Fibroblast of peridontal ligament (primary cell): Measurements from ENCODE around the gene ATAT1.
"Not testable (repeated sequence)": the region's sequence is repeated elsewhere in the genome, so short reads cannot be mapped to it uniquely, and the experiment has no call there.

Experiments used
- DNase-seq: peaks from one replicate; pipeline ENCODE4 v3.0.0-alpha.2; 2010; ENCODE audit errors: extremely low read depth

ATAT1 gene

GRCh38 chr6:30651143-30651542 lies 24.5 kb downstream of the ATAT1 start:
- DNase-seq: no peak

GRCh38 chr6:30654798-30655742 lies 28.4 kb downstream of the ATAT1 start:
- DNase-seq: no peak

GRCh38 chr6:30655743-30656094 lies 29.0 kb downstream of the ATAT1 start:
- no peak for DNase-seq

GRCh38 chr6:30656513-30656912 lies 29.8 kb downstream of the ATAT1 start:
- DNase-seq: no peak

- no peak for DNase-seq
Measured at GRCh38 chr6:30657454-30657853, 30.8 kb downstream of the ATAT1 start.

GRCh38 chr6:30657922-30658321 lies 31.2 kb downstream of the ATAT1 start:
- not testable (repeated sequence) for DNase-seq

GRCh38 chr6:30664994-30665767 lies 38.5 kb downstream of the ATAT1 start:
- no peak for DNase-seq

GRCh38 chr6:30666300-30666699 lies 39.6 kb downstream of the ATAT1 start:
- DNase-seq: not testable (repeated sequence)

GRCh38 chr6:30670760-30671527 lies 44.3 kb downstream of the ATAT1 start:
- DNase-seq: no peak

GRCh38 chr6:30672445-30673253 lies 46.0 kb downstream of the ATAT1 start, which contains the start of gene DHX16:
DHX16 (minus strand) TSS chr6:30673006; CDS start chr6:30672841, 165 bp downstream.
- DNase-seq: peak; percentile 99

GRCh38 chr6:30676660-30677285 lies 50.1 kb downstream of the ATAT1 start:
- DNase-seq: no peak

- DNase-seq: peak; percentile 75
Measured at GRCh38 chr6:30678964-30679726, 52.5 kb downstream of the ATAT1 start.

GRCh38 chr6:30679765-30680535 lies 53.3 kb downstream of the ATAT1 start:
- no peak for DNase-seq

GRCh38 chr6:30681766-30682142 lies 55.1 kb downstream of the ATAT1 start:
- DNase-seq: no peak

GRCh38 chr6:30682143-30683117 lies 55.8 kb downstream of the ATAT1 start:
- peak; percentile 87 for DNase-seq

- no peak for DNase-seq
Measured at GRCh38 chr6:30683183-30683979, 56.7 kb downstream of the ATAT1 start.

GRCh38 chr6:30683980-30684338 lies 57.3 kb downstream of the ATAT1 start:
- no peak for DNase-seq
